ENCODE data around the gene FMN1.

DNA sequence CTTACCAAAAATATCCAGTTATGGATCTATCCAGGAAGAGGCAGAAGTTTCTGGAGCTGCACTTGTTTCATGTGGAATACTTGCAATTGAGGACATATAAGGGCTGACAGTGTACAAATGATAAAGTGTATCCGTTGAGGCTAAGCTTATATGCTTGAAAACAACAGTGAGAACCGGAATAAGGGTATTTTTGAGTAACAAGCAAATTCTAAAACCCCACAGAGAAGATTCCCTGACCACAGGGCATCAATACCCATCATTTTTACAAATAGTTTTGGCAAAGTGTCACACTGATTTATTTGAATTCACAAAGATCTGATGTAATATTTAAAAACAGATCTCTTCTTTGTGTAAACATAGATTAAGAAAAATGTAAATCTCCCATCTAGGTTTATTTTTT is 208.4 kb downstream of the FMN1 start:
- TF ChIP-seq POLR2A (IDR thresholded peaks at IDR 0.05) = no peak
- TF ChIP-seq, protein P1, sequence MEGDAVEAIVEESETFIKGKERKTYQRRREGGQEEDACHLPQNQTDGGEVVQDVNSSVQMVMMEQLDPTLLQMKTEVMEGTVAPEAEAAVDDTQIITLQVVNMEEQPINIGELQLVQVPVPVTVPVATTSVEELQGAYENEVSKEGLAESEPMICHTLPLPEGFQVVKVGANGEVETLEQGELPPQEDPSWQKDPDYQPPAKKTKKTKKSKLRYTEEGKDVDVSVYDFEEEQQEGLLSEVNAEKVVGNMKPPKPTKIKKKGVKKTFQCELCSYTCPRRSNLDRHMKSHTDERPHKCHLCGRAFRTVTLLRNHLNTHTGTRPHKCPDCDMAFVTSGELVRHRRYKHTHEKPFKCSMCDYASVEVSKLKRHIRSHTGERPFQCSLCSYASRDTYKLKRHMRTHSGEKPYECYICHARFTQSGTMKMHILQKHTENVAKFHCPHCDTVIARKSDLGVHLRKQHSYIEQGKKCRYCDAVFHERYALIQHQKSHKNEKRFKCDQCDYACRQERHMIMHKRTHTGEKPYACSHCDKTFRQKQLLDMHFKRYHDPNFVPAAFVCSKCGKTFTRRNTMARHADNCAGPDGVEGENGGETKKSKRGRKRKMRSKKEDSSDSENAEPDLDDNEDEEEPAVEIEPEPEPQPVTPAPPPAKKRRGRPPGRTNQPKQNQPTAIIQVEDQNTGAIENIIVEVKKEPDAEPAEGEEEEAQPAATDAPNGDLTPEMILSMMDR (IDR thresholded peaks at IDR 0.05) = no peak

Data from testis (tissue), 2 donors.